Natural killer cell (primary cell): ENCODE data around the gene NTSR2. TPM values are rescaled to one million over a fixed set of nuclear protein-coding genes. Genes with fewer than 3 reads are reported as not detected.
A peak's percentile ranks its signal among the peaks of the same experiment; 100 is the strongest.

Experiments used
- ATAC-seq, 3 donors: fragments of 150-1000 bp in 2 of 3; fragments of 200-7000 bp in 1 of 3; cut with Tn5 transposase; 1 replicate in 1 of 3; 2 replicates in 2 of 3; pipeline ENCODE4 v1.10.0; 2021; ENCODE audit warnings: mild to moderate bottlenecking in 2 of 3, moderate library complexity in 2 of 3
- DNase-seq, 2 donors: peaks; one replicate each; pipeline versions ENCODE4 v3.0.0 to v3.0.0-alpha.2; 2013 to 2021; ENCODE audit warnings: mixed read lengths in 1 of 2
- H3K27ac ChIP-seq: one replicate; pipeline ENCODE4 v1.5.1; 2013; ENCODE audit warnings: mild to moderate bottlenecking, low read length
- H3K27me3 ChIP-seq: one replicate; pipeline ENCODE4 v1.6.1; 2013; ENCODE audit warnings: low read length; ENCODE audit not compliant: control insufficient read depth, insufficient read depth
- H3K36me3 ChIP-seq: one replicate; pipeline ENCODE4 v1.6.1; 2013; ENCODE audit warnings: low read length; ENCODE audit not compliant: control insufficient read depth, insufficient read depth
- H3K4me1 ChIP-seq: one replicate; pipeline ENCODE4 v1.6.1; 2013; ENCODE audit warnings: low read length; ENCODE audit not compliant: control insufficient read depth, insufficient read depth
- H3K4me3 ChIP-seq: one replicate; pipeline ENCODE4 v1.5.1; 2013; ENCODE audit warnings: low read length
- H3K9me3 ChIP-seq: one replicate; pipeline ENCODE4 v1.6.1; 2013; ENCODE audit warnings: low read length; ENCODE audit not compliant: control insufficient read depth, insufficient read depth
- H3K27ac Mint-ChIP-seq, 2 donors: one replicate each; pipeline ENCODE4 v1.8.0; 2022; ENCODE audit warnings: mild to moderate bottlenecking in 2 of 2, mixed read lengths in 2 of 2, moderate library complexity in 1 of 2
- H3K27me3 Mint-ChIP-seq, 2 donors: one replicate each; pipeline ENCODE4 v1.8.0; 2022; ENCODE audit warnings: low read depth in 2 of 2, mixed read lengths in 2 of 2
- H3K36me3 Mint-ChIP-seq: one replicate; pipeline ENCODE4 v1.8.0; 2022; ENCODE audit warnings: mixed read lengths
- H3K4me1 Mint-ChIP-seq, 2 donors: one replicate each; pipeline ENCODE4 v1.8.0; 2022; ENCODE audit warnings: mixed read lengths in 2 of 2
- H3K4me3 Mint-ChIP-seq: one replicate; pipeline ENCODE4 v1.8.0; 2022; ENCODE audit warnings: mild to moderate bottlenecking, moderate library complexity, mixed read lengths
- H3K9me3 Mint-ChIP-seq, 2 donors: one replicate each; pipeline ENCODE4 v1.8.0; 2022; ENCODE audit warnings: mixed read lengths in 2 of 2
- CTCF ChIP-seq: fragments of 200-600 bp; IDR thresholded peaks from one replicate; pipeline ENCODE4 v1.8.0; 2022; ENCODE audit warnings: antibody characterized with exemption
- whole genome bisulfite sequencing: methylation state at CpG from one replicate; pipeline ENCODE4 v1.1.7; 2013; ENCODE audit warnings: missing lambda C conversion rate; ENCODE audit not compliant: insufficient coverage; 5-methylcytosine and 5-hydroxymethylcytosine counted together
- intact Hi-C: fragments of 100-400 bp; cut with micrococcal nuclease; formaldehyde crosslinking; loops from one replicate; pipeline ENCODE4 v1.14.2; 2022
- total RNA-seq, 4 donors: library from RNA; stranded (reverse); fragments of 120-200 nt in 1 of 4; gene quantifications; one replicate each; pipeline versions ENCODE4 v1.2.3 to v1.2.4, GENCODE V29; 2013 to 2022

The NTSR2 gene
- total RNA-seq, 3 donors from 2014 or later (not counting 1 experiment from before 2014, with no cell fraction given), result not detected

DNA sequence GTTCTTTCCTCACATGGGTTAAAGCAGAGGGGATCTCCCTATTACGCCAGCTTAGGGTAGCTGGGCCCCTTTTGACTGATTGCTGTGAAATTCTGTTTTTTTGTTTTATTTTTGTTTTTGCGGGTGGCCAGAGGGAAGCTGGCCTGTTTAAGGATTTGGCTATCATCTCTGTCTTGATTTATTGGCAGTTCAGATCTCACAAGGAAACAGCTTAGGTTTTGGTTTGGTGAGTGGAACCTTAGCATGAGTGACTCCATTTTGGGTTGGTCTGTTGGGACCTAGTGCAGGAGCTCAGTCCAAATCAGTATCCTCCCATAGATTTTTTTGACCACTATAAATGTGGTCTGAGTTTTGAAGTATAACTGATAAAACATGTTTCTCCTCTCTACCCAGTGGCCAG lies 25.6 kb upstream of the NTSR2 start:
- Histone ChIP-seq H3K4me3 (no peak overlapping the region), H3K36me3 (no peaks in the 10 kb centered on the region), H3K27ac (no peak overlapping the region), H3K4me1 (peaks cover 4% of the 10 kb centered on the region), H3K27me3 (no peaks in the 10 kb centered on the region), H3K9me3 (no peaks in the 10 kb centered on the region)
- 75% methylated on average over 2 of the region's 2 CpGs for WGBS
- Mint-ChIP-seq H3K27ac (no peak overlapping the region), H3K4me3 (no peak overlapping the region), H3K9me3 (no peaks in the 10 kb centered on the region), H3K36me3 (no peaks in the 10 kb centered on the region), H3K4me1 (peaks cover 0 to 5% of the 10 kb centered on the region in 2 donors), H3K27me3 (no peaks in the 10 kb centered on the region)
- no peak for ATAC-seq
- no peak for DNase-seq
- TF ChIP-seq CTCF, result no peak
- intact Hi-C loops, result no loop called here

GRCh38 chr2:11692966-11693521 lies 23.0 kb upstream of the NTSR2 start:
- Histone ChIP-seq H3K9me3 (no peaks in the 10 kb centered on the region), H3K27ac (no peak overlapping the region), H3K4me3 (no peak overlapping the region), H3K4me1 (peaks cover 10% of the 10 kb centered on the region), H3K36me3 (no peaks in the 10 kb centered on the region), H3K27me3 (no peaks in the 10 kb centered on the region)
- no peak overlapping the region for H3K27ac Mint-ChIP-seq
- H3K4me1 Mint-ChIP-seq, result peaks cover 7 to 14% of the 10 kb centered on the region in 2 donors
- no peaks in the 10 kb centered on the region for H3K36me3 Mint-ChIP-seq
- peak; percentile 80 to 87 (median 85) for ATAC-seq
- WGBS, result 33% methylated on average over 9 of the region's 9 CpGs
- H3K9me3 Mint-ChIP-seq, result no peaks in the 10 kb centered on the region
- intact Hi-C loops, result loop anchor here (1.0 to 5.0 kb wide), 2 partner anchors 54 to 86 kb away; partner anchors contain the start of gene LPIN1
- H3K27me3 Mint-ChIP-seq, result peaks cover 0 to 6% of the 10 kb centered on the region in 2 donors
- DNase-seq, result peak; percentile 25 to 87
- peak; percentile 80 for TF ChIP-seq CTCF
- H3K4me3 Mint-ChIP-seq, result no peak overlapping the region

- Histone ChIP-seq H3K9me3 (no peaks in the 10 kb centered on the region), H3K27ac (no peak overlapping the region), H3K27me3 (no peaks in the 10 kb centered on the region), H3K36me3 (no peaks in the 10 kb centered on the region), H3K4me3 (no peak overlapping the region), H3K4me1 (peaks cover 11% of the 10 kb centered on the region)
- intact Hi-C loops, result loop anchor here (5.0 kb wide), 1 partner anchor 56 kb away; the partner anchor contains the start of gene LPIN1
- ATAC-seq (no peak), DNase-seq (no peak)
- Mint-ChIP-seq H3K36me3 (no peaks in the 10 kb centered on the region), H3K4me3 (no peak overlapping the region), H3K9me3 (no peaks in the 10 kb centered on the region), H3K4me1 (peaks cover 8 to 16% of the 10 kb centered on the region in 2 donors), H3K27me3 (peaks cover 0 to 6% of the 10 kb centered on the region in 2 donors), H3K27ac (no peak overlapping the region)
- 74% methylated on average over 4 of the region's 5 CpGs for WGBS
- TF ChIP-seq CTCF, result no peak
Measured at GRCh38 chr2:11691076-11691660, 21.2 kb upstream of the NTSR2 start.
